ENCODE data around the gene PPARG. TPM values are rescaled to one million over a fixed set of nuclear protein-coding genes. Genes with fewer than 3 reads are reported as not detected.

The PPARG gene
- total RNA-seq, 1 experiment from 2014 or later = 0.79 TPM

DNA sequence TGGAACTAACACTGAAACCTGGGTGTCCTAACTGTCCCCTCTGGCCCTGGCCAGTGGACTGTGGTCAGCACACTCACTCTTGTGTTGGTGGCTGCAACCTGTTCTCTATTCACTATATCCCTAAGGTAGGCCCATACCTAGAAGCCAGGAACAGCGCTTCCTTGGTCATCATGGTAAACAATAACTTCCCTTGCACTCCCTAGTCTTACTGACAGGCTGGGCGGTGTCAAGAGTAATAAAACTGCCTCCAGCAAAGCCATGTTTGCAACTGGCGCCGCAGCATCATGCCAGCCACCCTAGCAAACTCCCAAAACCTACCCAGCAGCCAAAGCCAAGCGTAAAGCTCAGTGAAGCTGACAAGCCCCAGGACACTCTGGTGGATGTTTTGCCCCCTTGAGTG, 132.3 kb downstream of the PPARG start:
- no peaks in the 10 kb centered on the region; the same call in 1 of the 2 replicates for H3K27me3 Mint-ChIP-seq (ENCODE audit: low read depth)

More for the DNA sequence above, 132.3 kb downstream of the PPARG start:
- H3K4me1 Mint-ChIP-seq = peaks cover 29% of the 10 kb centered on the region
- H3K9me3 Mint-ChIP-seq = no peaks in the 10 kb centered on the region
- H3K36me3 Mint-ChIP-seq = no peaks in the 10 kb centered on the region
- TF ChIP-seq, protein P1, sequence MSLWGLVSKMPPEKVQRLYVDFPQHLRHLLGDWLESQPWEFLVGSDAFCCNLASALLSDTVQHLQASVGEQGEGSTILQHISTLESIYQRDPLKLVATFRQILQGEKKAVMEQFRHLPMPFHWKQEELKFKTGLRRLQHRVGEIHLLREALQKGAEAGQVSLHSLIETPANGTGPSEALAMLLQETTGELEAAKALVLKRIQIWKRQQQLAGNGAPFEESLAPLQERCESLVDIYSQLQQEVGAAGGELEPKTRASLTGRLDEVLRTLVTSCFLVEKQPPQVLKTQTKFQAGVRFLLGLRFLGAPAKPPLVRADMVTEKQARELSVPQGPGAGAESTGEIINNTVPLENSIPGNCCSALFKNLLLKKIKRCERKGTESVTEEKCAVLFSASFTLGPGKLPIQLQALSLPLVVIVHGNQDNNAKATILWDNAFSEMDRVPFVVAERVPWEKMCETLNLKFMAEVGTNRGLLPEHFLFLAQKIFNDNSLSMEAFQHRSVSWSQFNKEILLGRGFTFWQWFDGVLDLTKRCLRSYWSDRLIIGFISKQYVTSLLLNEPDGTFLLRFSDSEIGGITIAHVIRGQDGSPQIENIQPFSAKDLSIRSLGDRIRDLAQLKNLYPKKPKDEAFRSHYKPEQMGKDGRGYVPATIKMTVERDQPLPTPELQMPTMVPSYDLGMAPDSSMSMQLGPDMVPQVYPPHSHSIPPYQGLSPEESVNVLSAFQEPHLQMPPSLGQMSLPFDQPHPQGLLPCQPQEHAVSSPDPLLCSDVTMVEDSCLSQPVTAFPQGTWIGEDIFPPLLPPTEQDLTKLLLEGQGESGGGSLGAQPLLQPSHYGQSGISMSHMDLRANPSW (CRISPR knock-in tag; conservative IDR thresholded peaks at IDR 0.05; ENCODE audit: low read depth) = no peak
- TF ChIP-seq, protein P2, sequence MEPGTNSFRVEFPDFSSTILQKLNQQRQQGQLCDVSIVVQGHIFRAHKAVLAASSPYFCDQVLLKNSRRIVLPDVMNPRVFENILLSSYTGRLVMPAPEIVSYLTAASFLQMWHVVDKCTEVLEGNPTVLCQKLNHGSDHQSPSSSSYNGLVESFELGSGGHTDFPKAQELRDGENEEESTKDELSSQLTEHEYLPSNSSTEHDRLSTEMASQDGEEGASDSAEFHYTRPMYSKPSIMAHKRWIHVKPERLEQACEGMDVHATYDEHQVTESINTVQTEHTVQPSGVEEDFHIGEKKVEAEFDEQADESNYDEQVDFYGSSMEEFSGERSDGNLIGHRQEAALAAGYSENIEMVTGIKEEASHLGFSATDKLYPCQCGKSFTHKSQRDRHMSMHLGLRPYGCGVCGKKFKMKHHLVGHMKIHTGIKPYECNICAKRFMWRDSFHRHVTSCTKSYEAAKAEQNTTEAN (CRISPR knock-in tag; IDR thresholded peaks at IDR 0.05) = no peak
- TF ChIP-seq, protein P3, sequence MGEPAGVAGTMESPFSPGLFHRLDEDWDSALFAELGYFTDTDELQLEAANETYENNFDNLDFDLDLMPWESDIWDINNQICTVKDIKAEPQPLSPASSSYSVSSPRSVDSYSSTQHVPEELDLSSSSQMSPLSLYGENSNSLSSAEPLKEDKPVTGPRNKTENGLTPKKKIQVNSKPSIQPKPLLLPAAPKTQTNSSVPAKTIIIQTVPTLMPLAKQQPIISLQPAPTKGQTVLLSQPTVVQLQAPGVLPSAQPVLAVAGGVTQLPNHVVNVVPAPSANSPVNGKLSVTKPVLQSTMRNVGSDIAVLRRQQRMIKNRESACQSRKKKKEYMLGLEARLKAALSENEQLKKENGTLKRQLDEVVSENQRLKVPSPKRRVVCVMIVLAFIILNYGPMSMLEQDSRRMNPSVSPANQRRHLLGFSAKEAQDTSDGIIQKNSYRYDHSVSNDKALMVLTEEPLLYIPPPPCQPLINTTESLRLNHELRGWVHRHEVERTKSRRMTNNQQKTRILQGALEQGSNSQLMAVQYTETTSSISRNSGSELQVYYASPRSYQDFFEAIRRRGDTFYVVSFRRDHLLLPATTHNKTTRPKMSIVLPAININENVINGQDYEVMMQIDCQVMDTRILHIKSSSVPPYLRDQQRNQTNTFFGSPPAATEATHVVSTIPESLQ (CRISPR knock-in tag; IDR thresholded peaks at IDR 0.05) = no peak
- TF ChIP-seq, protein P4, sequence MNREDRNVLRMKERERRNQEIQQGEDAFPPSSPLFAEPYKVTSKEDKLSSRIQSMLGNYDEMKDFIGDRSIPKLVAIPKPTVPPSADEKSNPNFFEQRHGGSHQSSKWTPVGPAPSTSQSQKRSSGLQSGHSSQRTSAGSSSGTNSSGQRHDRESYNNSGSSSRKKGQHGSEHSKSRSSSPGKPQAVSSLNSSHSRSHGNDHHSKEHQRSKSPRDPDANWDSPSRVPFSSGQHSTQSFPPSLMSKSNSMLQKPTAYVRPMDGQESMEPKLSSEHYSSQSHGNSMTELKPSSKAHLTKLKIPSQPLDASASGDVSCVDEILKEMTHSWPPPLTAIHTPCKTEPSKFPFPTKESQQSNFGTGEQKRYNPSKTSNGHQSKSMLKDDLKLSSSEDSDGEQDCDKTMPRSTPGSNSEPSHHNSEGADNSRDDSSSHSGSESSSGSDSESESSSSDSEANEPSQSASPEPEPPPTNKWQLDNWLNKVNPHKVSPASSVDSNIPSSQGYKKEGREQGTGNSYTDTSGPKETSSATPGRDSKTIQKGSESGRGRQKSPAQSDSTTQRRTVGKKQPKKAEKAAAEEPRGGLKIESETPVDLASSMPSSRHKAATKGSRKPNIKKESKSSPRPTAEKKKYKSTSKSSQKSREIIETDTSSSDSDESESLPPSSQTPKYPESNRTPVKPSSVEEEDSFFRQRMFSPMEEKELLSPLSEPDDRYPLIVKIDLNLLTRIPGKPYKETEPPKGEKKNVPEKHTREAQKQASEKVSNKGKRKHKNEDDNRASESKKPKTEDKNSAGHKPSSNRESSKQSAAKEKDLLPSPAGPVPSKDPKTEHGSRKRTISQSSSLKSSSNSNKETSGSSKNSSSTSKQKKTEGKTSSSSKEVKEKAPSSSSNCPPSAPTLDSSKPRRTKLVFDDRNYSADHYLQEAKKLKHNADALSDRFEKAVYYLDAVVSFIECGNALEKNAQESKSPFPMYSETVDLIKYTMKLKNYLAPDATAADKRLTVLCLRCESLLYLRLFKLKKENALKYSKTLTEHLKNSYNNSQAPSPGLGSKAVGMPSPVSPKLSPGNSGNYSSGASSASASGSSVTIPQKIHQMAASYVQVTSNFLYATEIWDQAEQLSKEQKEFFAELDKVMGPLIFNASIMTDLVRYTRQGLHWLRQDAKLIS (CRISPR knock-in tag; IDR thresholded peaks at IDR 0.05; ENCODE audit: borderline replicate concordance) = no peak
- no peak for TF ChIP-seq MXD4 (CRISPR knock-in tag; IDR thresholded peaks at IDR 0.05; ENCODE audit: borderline replicate concordance)
- TF ChIP-seq, protein P5, sequence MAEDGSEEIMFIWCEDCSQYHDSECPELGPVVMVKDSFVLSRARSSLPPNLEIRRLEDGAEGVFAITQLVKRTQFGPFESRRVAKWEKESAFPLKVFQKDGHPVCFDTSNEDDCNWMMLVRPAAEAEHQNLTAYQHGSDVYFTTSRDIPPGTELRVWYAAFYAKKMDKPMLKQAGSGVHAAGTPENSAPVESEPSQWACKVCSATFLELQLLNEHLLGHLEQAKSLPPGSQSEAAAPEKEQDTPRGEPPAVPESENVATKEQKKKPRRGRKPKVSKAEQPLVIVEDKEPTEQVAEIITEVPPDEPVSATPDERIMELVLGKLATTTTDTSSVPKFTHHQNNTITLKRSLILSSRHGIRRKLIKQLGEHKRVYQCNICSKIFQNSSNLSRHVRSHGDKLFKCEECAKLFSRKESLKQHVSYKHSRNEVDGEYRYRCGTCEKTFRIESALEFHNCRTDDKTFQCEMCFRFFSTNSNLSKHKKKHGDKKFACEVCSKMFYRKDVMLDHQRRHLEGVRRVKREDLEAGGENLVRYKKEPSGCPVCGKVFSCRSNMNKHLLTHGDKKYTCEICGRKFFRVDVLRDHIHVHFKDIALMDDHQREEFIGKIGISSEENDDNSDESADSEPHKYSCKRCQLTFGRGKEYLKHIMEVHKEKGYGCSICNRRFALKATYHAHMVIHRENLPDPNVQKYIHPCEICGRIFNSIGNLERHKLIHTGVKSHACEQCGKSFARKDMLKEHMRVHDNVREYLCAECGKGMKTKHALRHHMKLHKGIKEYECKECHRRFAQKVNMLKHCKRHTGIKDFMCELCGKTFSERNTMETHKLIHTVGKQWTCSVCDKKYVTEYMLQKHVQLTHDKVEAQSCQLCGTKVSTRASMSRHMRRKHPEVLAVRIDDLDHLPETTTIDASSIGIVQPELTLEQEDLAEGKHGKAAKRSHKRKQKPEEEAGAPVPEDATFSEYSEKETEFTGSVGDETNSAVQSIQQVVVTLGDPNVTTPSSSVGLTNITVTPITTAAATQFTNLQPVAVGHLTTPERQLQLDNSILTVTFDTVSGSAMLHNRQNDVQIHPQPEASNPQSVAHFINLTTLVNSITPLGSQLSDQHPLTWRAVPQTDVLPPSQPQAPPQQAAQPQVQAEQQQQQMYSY (CRISPR knock-in tag; IDR thresholded peaks at IDR 0.05) = no peak
- TF ChIP-seq JUN (CRISPR knock-in tag; IDR thresholded peaks at IDR 0.05) = no peak
- TF ChIP-seq TCF7 (CRISPR knock-in tag; IDR thresholded peaks at IDR 0.05; ENCODE audit: low read depth) = no peak
- no peak for TF ChIP-seq MYBL2 (CRISPR knock-in tag; IDR thresholded peaks at IDR 0.05)
- no peak for TF ChIP-seq ZNF423 (CRISPR knock-in tag; IDR thresholded peaks at IDR 0.05)
- no peak for TF ChIP-seq CBFB (CRISPR knock-in tag; IDR thresholded peaks at IDR 0.05; ENCODE audit: low read depth)
- TF ChIP-seq, protein P6, sequence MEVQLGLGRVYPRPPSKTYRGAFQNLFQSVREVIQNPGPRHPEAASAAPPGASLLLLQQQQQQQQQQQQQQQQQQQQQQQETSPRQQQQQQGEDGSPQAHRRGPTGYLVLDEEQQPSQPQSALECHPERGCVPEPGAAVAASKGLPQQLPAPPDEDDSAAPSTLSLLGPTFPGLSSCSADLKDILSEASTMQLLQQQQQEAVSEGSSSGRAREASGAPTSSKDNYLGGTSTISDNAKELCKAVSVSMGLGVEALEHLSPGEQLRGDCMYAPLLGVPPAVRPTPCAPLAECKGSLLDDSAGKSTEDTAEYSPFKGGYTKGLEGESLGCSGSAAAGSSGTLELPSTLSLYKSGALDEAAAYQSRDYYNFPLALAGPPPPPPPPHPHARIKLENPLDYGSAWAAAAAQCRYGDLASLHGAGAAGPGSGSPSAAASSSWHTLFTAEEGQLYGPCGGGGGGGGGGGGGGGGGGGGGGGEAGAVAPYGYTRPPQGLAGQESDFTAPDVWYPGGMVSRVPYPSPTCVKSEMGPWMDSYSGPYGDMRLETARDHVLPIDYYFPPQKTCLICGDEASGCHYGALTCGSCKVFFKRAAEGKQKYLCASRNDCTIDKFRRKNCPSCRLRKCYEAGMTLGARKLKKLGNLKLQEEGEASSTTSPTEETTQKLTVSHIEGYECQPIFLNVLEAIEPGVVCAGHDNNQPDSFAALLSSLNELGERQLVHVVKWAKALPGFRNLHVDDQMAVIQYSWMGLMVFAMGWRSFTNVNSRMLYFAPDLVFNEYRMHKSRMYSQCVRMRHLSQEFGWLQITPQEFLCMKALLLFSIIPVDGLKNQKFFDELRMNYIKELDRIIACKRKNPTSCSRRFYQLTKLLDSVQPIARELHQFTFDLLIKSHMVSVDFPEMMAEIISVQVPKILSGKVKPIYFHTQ (CRISPR knock-in tag; IDR thresholded peaks at IDR 0.05) = no peak
- TF ChIP-seq, protein P7, sequence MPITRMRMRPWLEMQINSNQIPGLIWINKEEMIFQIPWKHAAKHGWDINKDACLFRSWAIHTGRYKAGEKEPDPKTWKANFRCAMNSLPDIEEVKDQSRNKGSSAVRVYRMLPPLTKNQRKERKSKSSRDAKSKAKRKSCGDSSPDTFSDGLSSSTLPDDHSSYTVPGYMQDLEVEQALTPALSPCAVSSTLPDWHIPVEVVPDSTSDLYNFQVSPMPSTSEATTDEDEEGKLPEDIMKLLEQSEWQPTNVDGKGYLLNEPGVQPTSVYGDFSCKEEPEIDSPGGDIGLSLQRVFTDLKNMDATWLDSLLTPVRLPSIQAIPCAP (CRISPR knock-in tag; IDR thresholded peaks at IDR 0.05) = no peak
- TF ChIP-seq ZNF121 (CRISPR knock-in tag; IDR thresholded peaks at IDR 0.05) = no peak
- TF ChIP-seq NR2C2 (CRISPR knock-in tag; IDR thresholded peaks at IDR 0.05) = no peak
- TF ChIP-seq, protein P8, sequence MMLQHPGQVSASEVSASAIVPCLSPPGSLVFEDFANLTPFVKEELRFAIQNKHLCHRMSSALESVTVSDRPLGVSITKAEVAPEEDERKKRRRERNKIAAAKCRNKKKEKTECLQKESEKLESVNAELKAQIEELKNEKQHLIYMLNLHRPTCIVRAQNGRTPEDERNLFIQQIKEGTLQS (CRISPR knock-in tag; conservative IDR thresholded peaks at IDR 0.05) = no peak
- no peak for TF ChIP-seq GRHL2 (CRISPR knock-in tag; IDR thresholded peaks at IDR 0.05; ENCODE audit: insufficient replicate concordance, severe bottlenecking)
- TF ChIP-seq NFE2L1 (CRISPR knock-in tag; IDR thresholded peaks at IDR 0.05) = no peak
- CTCF ChIA-PET = no interaction called here
- no peak for DNase-seq (ENCODE audit: low spot score)
- H3K4me3 Mint-ChIP-seq = no peak overlapping the region
- H3K27ac Mint-ChIP-seq = no peak overlapping the region
- POLR2A ChIA-PET = no interaction called here
- no peak for ATAC-seq
